CD4-positive, CD25-positive, alpha-beta regulatory T cell (primary cell): ENCODE measurements around the gene NCF4. TPM values are rescaled to one million over a fixed set of nuclear protein-coding genes. Genes with fewer than 3 reads are reported as not detected.

ENCODE experiments used
- ATAC-seq, 2 donors: fragments of 150-1000 bp; cut with Tn5 transposase; one replicate each; pipeline ENCODE4 v1.10.0; 2021; ENCODE audit warnings: low read depth in 2 of 2, moderate number of reproducible peaks in 2 of 2, moderate library complexity in 1 of 2
- DNase-seq, 3 donors: peaks; one replicate each; pipeline versions ENCODE4 v3.0.0 to v3.0.0-alpha.2; 2012 to 2022; ENCODE audit warnings: mixed read lengths in 1 of 3
- H3K27ac ChIP-seq: one replicate; pipeline ENCODE4 v1.7.0; 2013; ENCODE audit warnings: mild to moderate bottlenecking, low read length; ENCODE audit not compliant: insufficient read depth, poor library complexity, severe bottlenecking
- H3K27me3 ChIP-seq: one replicate; pipeline ENCODE4 v1.7.0; 2013; ENCODE audit warnings: low read length; ENCODE audit not compliant: control insufficient read depth, insufficient read depth
- H3K36me3 ChIP-seq: one replicate; pipeline ENCODE4 v1.7.0; 2013; ENCODE audit warnings: mild to moderate bottlenecking, low read length, moderate library complexity; ENCODE audit not compliant: control insufficient read depth, insufficient read depth
- H3K4me1 ChIP-seq: 2 replicates; pipeline ENCODE4 v1.7.0; 2013; ENCODE audit warnings: mild to moderate bottlenecking, low read length; ENCODE audit not compliant: insufficient read depth, control insufficient read depth, poor library complexity, severe bottlenecking
- H3K4me3 ChIP-seq: one replicate; pipeline ENCODE4 v1.7.0; 2013; ENCODE audit warnings: low read depth, mild to moderate bottlenecking, low read length, moderate library complexity
- H3K9me3 ChIP-seq, 2 experiments: 1 replicate in 1 of 2; 2 replicates in 1 of 2; pipeline ENCODE4 v1.7.0; 2013; ENCODE audit warnings: low read length in 2 of 2, mild to moderate bottlenecking in 1 of 2, moderate library complexity in 1 of 2; ENCODE audit not compliant: control insufficient read depth in 2 of 2
- H3K27ac Mint-ChIP-seq, 3 donors: one replicate each; pipeline ENCODE4 v1.8.0; 2020 to 2022; ENCODE audit warnings: mild to moderate bottlenecking in 3 of 3, mixed read lengths in 3 of 3, moderate library complexity in 2 of 3
- H3K27me3 Mint-ChIP-seq: one replicate; pipeline ENCODE4 v1.8.0; 2022; ENCODE audit warnings: mild to moderate bottlenecking, mixed read lengths
- H3K36me3 Mint-ChIP-seq: one replicate; pipeline ENCODE4 v1.8.0; 2020; ENCODE audit warnings: mixed read lengths
- H3K4me1 Mint-ChIP-seq, 4 donors: one replicate each; pipeline ENCODE4 v1.8.0; 2020 to 2022; ENCODE audit warnings: mixed read lengths in 4 of 4, mild to moderate bottlenecking in 1 of 4
- H3K4me3 Mint-ChIP-seq, 4 donors: one replicate each; pipeline ENCODE4 v1.8.0; 2020 to 2022; ENCODE audit warnings: mild to moderate bottlenecking in 4 of 4, mixed read lengths in 4 of 4, moderate library complexity in 3 of 4
- H3K9me3 Mint-ChIP-seq, 7 donors: one replicate each; pipeline ENCODE4 v1.8.0; 2020 to 2022; ENCODE audit warnings: mixed read lengths in 7 of 7, mild to moderate bottlenecking in 3 of 7, moderate library complexity in 2 of 7
- polyA plus RNA-seq, 4 donors: library from polyadenylated mRNA; unstranded; fragments of 300-500 nt; fragmentation: Illumina TruSeq; gene quantifications; one replicate each; pipeline ENCODE4 v1.2.3, GENCODE V29; 2021
- total RNA-seq: library from RNA; stranded (reverse); gene quantifications from one replicate; pipeline ENCODE4 v1.2.3, GENCODE V29; 2022

The NCF4 gene
- total and polyA plus RNA-seq, 5 donors from 2014 or later = 53.1 to 126 (median 63.6) TPM

DNA sequence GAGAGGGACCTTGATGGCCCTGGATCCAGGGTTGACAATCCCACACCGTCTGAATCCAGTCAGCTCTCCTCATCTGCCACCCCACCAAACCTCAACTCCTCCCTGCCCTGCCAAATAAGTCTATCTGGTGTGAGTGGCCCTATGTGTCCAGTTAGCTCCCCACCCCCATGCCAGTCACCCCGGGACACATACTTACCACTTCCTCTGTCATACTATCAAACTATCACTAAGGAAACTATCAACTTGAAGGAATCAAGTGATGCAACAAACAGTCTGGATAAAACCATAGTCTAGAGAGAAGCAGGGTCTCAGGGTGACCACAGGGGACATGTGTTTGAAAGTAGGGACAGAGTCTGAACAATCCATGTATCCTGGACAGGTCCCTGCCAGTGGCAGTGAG, 39.4 kb downstream of the NCF4 start:
- Mint-ChIP-seq H3K27ac (peak overlapping the region in 2 of 3 donors; percentile 26 to 81), H3K27me3 (no peaks in the 10 kb centered on the region), H3K9me3 (peaks cover 0 to 6% (median 4%) of the 10 kb centered on the region in 7 donors), H3K4me1 (peaks cover 6 to 27% (median 17%) of the 10 kb centered on the region in 4 donors), H3K4me3 (no peak overlapping the region), H3K36me3 (peaks cover 11% of the 10 kb centered on the region)
- peaks cover 12% of the 10 kb centered on the region for H3K4me1 ChIP-seq
- no peaks in the 10 kb centered on the region for H3K27me3 ChIP-seq
- ATAC-seq (no peak), DNase-seq (peak in 1 of 3 donors; percentile 31)
- peaks cover 3 to 8% of the 10 kb centered on the region in 2 experiments for H3K9me3 ChIP-seq
- H3K4me3 ChIP-seq = no peak overlapping the region
- H3K27ac ChIP-seq = no peak overlapping the region
- H3K36me3 ChIP-seq = no peaks in the 10 kb centered on the region

DNA sequence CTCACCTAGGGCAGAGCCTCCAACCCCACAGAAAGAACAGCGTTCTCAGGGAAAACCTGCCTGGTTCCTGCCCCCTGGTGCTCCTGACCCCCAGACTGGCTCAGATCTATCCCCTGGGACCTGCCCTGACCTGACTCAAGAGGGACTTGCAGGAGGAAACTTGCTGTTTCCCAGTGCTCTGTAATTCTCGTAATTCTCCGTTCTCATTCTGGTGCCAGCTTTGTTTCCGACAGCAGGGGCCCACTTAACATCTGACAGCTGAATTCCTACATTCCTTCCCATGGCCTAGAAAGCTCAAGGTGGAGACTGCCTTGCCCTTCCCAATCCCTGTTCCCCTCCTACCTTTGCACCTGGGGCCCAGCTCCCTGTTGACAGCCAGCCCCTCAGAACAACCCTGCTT, 40.1 kb downstream of the NCF4 start:
- Mint-ChIP-seq H3K27me3 (no peaks in the 10 kb centered on the region), H3K27ac (peak overlapping the region in 1 of 3 donors; percentile 87), H3K4me1 (peaks cover 6 to 27% (median 17%) of the 10 kb centered on the region in 4 donors), H3K9me3 (peaks cover 0 to 5% (median 2%) of the 10 kb centered on the region in 7 donors), H3K36me3 (peaks cover 11% of the 10 kb centered on the region), H3K4me3 (peak overlapping the region in 3 of 4 donors; percentile 66 to 74 (median 69))
- no peaks in the 10 kb centered on the region for H3K27me3 ChIP-seq
- H3K36me3 ChIP-seq = no peaks in the 10 kb centered on the region
- H3K4me3 ChIP-seq = no peak overlapping the region
- H3K9me3 ChIP-seq = peaks cover 0 to under 1% of the 10 kb centered on the region in 2 experiments
- H3K27ac ChIP-seq = no peak overlapping the region
- peaks cover 12% of the 10 kb centered on the region for H3K4me1 ChIP-seq
- ATAC-seq (no peak), DNase-seq (no peak)

GRCh38 chr22:36901411-36902142, 40.8 kb downstream of the NCF4 start:
- no peaks in the 10 kb centered on the region for H3K9me3 ChIP-seq
- peak overlapping the region; percentile 36 for H3K27ac ChIP-seq
- Mint-ChIP-seq H3K27me3 (no peaks in the 10 kb centered on the region), H3K27ac (peak overlapping the region in 2 of 3 donors; percentile 87), H3K4me1 (peaks cover 6 to 27% (median 17%) of the 10 kb centered on the region in 4 donors), H3K36me3 (peaks cover 11% of the 10 kb centered on the region), H3K4me3 (peak overlapping the region in 3 of 4 donors; percentile 66 to 74 (median 69)), H3K9me3 (peaks cover 0 to 5% (median 0%) of the 10 kb centered on the region in 7 donors)
- no peaks in the 10 kb centered on the region for H3K36me3 ChIP-seq
- H3K27me3 ChIP-seq = no peaks in the 10 kb centered on the region
- H3K4me1 ChIP-seq = peaks cover 12% of the 10 kb centered on the region
- DNase-seq (peak in 2 of 3 donors; percentile 1 to 71), ATAC-seq (peak; percentile 60 to 66)
- no peak overlapping the region for H3K4me3 ChIP-seq

GRCh38 chr22:36902143-36902926, 41.5 kb downstream of the NCF4 start:
- Histone ChIP-seq H3K4me3 (no peak overlapping the region), H3K36me3 (no peaks in the 10 kb centered on the region), H3K27ac (no peak overlapping the region), H3K27me3 (no peaks in the 10 kb centered on the region), H3K9me3 (no peaks in the 10 kb centered on the region), H3K4me1 (peaks cover 12% of the 10 kb centered on the region)
- DNase-seq = no peak
- Mint-ChIP-seq H3K4me1 (peaks cover 6 to 27% (median 17%) of the 10 kb centered on the region in 4 donors), H3K27me3 (no peaks in the 10 kb centered on the region), H3K4me3 (no peak overlapping the region), H3K9me3 (peaks cover 0 to 5% (median 0%) of the 10 kb centered on the region in 7 donors), H3K27ac (no peak overlapping the region), H3K36me3 (peaks cover 6% of the 10 kb centered on the region)
- ATAC-seq = no peak

GRCh38 chr22:36904260-36904880, 43.6 kb downstream of the NCF4 start:
- peak overlapping the region in 2 of 3 donors; percentile 18 to 20 for H3K27ac Mint-ChIP-seq
- ATAC-seq = no peak

DNA sequence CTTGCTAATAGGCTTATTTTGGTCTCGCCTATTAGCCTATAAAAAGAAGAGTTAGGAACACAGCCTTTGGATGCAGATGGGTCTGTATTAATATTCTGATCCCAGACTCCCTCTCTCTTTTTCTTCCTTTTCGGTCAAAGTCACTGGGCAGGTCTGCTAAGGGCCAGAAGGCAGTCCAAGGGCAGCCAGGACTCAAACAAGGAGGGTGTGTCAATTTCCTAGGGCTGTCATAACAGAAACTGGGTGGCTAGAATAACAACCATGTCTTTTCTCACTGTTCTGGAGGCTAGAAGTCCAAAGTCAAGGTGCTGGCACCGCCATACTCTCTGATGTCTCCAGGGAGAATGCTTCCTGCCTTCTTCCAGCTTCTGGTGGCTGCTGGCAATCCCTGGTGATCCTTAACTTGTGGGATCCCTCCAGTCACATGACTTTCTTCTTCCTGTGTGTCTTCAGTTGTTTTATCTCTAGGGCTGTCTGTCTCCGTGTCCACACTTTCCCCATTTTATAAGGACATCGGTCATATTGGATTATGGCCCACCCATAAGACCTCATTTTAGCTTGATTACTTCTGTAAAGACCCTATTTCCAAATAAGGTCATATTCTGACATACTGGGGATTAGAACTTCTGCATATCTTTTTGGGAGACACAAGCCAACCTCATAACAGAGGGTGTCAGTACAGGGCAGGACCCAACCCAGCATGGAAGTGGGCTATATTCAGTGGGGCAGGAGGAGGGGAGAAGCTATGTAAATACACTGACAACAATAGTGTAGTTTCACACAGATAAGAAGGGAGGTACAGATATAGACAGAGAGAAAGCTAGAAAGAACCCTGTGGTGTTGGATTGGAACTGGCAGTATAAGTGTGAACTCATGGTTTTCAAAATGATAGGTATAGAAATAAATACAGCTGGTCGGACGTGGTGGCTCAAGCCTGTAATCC, 46.7 kb downstream of the NCF4 start:
- no peaks in the 10 kb centered on the region for H3K27me3 ChIP-seq
- no peak for ATAC-seq
- H3K36me3 Mint-ChIP-seq = peaks cover 3% of the 10 kb centered on the region

More at GRCh38 chr22:36904260-36904880, 43.6 kb downstream of the NCF4 start:
- no peaks in the 10 kb centered on the region for H3K27me3 ChIP-seq
- Mint-ChIP-seq H3K9me3 (no peaks in the 10 kb centered on the region), H3K36me3 (peaks cover 3% of the 10 kb centered on the region), H3K4me3 (no peak overlapping the region), H3K4me1 (peaks cover 6 to 21% (median 14%) of the 10 kb centered on the region in 4 donors), H3K27me3 (no peaks in the 10 kb centered on the region)
- no peaks in the 10 kb centered on the region for H3K9me3 ChIP-seq
- peaks cover 12% of the 10 kb centered on the region for H3K4me1 ChIP-seq
- no peak overlapping the region for H3K4me3 ChIP-seq
- no peak for DNase-seq
- H3K36me3 ChIP-seq = no peaks in the 10 kb centered on the region
- H3K27ac ChIP-seq = no peak overlapping the region

GRCh38 chr22:36910461-36910860, 49.7 kb downstream of the NCF4 start:
- Mint-ChIP-seq H3K9me3 (no peaks in the 10 kb centered on the region), H3K27me3 (no peaks in the 10 kb centered on the region), H3K27ac (no peak overlapping the region), H3K4me3 (no peak overlapping the region), H3K4me1 (peaks cover 10 to 33% (median 20%) of the 10 kb centered on the region in 4 donors), H3K36me3 (no peaks in the 10 kb centered on the region)
- ATAC-seq = no peak
- Histone ChIP-seq H3K27me3 (no peaks in the 10 kb centered on the region), H3K9me3 (no peaks in the 10 kb centered on the region), H3K36me3 (no peaks in the 10 kb centered on the region), H3K4me1 (peaks cover 15% of the 10 kb centered on the region), H3K27ac (no peak overlapping the region), H3K4me3 (no peak overlapping the region)
- no peak for DNase-seq

More for the DNA sequence above, 46.7 kb downstream of the NCF4 start:
- Histone ChIP-seq H3K4me3 (no peak overlapping the region), H3K27ac (no peak overlapping the region), H3K36me3 (no peaks in the 10 kb centered on the region), H3K9me3 (no peaks in the 10 kb centered on the region), H3K4me1 (no peaks in the 10 kb centered on the region)
- H3K27ac Mint-ChIP-seq = peak overlapping the region in 1 of 3 donors; percentile 45
- no peak for DNase-seq
- H3K4me1 Mint-ChIP-seq = peaks cover 0 to 9% (median 3%) of the 10 kb centered on the region in 4 donors
- H3K9me3 Mint-ChIP-seq = no peaks in the 10 kb centered on the region
- no peaks in the 10 kb centered on the region for H3K27me3 Mint-ChIP-seq
- no peak overlapping the region for H3K4me3 Mint-ChIP-seq
